PC-9 (cell line): ENCODE results near the gene OXTR.

Experiments used
- CTCF ChIP-seq: fragments of 200-600 bp; sonication (generic); conservative IDR thresholded peaks from 2 replicates; pipeline ENCODE4 v1.6.1; 2017; ENCODE audit warnings: mixed run types, antibody characterized with exemption, mild to moderate bottlenecking, moderate library complexity
- EZH2 ChIP-seq: fragments of 200-600 bp; sonication (generic); IDR thresholded peaks from 2 replicates; pipeline ENCODE4 v1.8.0; 2017; ENCODE audit warnings: antibody characterized with exemption, low read depth

- TF ChIP-seq CTCF (no peak; the same call in 1 of the 2 replicates), EZH2 (no peak)
Observed at GRCh38 chr3:8737823-8738222, 31.6 kb downstream of the OXTR start.
